Measurements from ENCODE around the gene APPL1.

GRCh38 chr3:57221883-57222282 is 5.6 kb upstream of the APPL1 start:
- TF ChIP-seq EZH2 (IDR thresholded peaks at IDR 0.05; ENCODE audit: insufficient read depth, poor library complexity, severe bottlenecking), result no peak
- no peak for TF ChIP-seq EZH2phosphoT487 (IDR thresholded peaks at IDR 0.05; ENCODE audit: insufficient read depth, low read depth)
